Activated gamma-delta T cell (primary cell): ENCODE results near the gene WDR7.

Source experiments
- DNase-seq: peaks from one replicate; lab custom pipeline; 2025; lab: John Stamatoyannopoulos, UW

Gene WDR7

DNA sequence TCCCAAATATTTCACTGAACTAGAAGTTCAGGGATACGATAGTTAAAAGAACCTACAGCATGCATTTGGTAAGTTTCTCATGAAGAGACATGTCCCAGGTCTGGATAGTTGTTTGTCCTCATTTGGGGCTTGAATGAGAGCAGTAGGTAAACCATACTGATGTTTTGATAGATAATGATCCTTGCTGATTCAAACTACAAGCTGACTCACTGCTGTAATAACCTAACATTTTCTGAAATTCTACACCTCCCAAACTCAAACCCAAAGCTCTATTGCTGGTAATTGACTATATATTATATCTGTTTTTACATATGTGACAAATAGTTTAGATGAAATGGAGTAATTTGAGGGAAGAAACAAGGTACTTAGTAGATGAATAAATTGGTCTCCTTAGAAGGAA, 341.6 kb downstream of the WDR7 start:
- DNase-seq = no peak

DNA sequence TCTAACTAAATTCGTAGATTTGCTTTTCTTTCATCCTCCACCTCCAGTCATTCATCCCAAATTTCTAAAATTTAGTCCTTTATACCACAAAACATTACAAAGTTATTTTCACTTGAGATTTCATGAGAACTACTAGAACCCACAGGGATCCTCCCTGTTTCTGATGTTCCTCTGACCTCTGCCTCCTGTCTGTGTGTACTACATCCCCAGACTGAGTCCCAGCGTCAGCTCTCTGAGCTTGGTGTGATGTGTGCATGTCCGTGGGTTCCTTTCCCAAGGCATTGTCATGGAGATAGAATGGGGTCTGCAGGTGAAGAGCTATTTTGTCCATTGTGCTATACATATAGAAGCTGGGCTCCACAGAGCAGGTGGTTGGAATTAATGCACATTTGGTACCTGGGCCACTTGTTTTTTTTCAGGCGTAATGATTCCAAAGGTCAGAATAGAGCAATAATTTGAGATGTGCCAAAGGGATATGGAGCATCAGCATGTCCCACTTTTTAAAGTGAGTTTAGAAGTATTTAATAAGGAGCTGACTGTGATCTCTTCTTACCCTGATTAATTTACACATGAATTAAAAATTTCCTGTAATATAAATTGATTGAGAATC, 344.5 kb downstream of the WDR7 start:
- no peak for DNase-seq

DNA sequence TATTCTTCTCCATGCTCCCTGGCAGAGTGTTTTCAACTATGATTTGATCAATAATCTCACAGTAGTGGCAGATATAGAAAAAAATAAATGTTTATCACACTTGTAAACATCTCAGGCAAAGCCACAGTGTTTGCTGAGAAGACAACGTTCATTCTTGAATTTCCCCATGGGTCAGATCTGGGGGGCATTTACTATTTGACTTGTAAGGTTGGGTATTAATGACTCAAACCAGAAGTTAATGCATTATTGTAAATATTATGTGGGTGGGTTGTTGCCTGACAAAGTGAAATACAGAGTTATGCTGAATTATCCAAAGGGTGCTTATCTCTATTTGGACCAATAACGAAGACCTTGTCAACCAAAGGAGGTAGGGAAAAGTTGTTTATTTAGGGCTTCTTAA, 346.0 kb downstream of the WDR7 start:
- no peak for DNase-seq

DNA sequence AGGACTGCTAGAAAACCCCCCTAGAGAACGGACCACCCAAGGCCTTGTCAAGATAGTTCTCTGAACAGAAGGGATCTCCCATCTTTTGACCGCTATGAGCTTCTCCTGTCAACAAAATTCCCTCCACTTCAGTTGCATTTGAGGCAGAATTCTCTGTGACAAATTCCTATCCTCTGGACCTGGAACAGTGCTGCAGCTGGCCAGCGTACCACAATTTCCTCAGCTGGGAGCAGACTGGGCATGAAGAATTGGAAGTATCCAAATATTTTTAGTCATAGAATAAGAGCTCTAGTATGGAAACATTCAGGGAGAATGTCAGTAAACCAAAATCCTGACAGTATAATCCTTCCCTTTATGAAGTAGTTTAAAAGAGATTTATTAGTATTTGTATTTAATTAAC, 348.7 kb downstream of the WDR7 start:
- DNase-seq = no peak

DNA sequence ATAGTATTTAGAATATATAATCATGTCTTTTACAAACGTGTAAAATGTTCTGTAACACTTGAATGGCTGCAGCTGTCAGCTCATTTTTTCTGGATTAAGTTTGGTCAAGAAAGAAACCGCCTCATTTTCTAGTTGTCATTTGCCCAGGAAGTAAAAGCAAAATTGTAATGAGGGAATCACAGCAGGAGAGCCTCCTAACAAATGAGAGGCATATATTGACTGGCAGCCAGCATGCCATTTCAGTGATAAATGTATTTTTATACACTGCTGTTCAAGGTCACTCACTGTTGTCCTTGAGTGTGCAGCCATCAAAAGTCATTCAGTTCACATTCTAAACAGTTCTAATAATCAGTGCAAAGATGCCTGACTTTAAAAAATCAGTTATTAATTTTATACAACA, 351.5 kb downstream of the WDR7 start:
- no peak for DNase-seq

DNA sequence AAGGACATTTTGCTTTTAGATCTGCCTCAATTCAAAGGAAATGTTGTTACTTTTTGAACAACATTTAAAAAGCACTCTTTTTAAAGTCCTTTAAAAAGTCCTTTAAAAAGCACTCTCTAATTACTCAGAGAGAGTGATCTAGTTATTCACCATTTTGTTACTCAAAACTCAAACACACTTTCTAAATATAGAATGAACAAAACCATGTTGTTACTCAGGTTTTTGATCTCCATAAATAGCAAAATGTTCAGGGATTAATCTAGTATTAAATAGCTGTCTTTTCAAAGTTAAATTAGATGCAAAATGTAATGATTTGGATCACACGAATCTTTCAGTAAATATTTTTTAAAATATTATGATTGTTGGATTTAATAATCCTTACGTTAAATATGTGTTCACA, 352.2 kb downstream of the WDR7 start:
- DNase-seq = no peak

DNA sequence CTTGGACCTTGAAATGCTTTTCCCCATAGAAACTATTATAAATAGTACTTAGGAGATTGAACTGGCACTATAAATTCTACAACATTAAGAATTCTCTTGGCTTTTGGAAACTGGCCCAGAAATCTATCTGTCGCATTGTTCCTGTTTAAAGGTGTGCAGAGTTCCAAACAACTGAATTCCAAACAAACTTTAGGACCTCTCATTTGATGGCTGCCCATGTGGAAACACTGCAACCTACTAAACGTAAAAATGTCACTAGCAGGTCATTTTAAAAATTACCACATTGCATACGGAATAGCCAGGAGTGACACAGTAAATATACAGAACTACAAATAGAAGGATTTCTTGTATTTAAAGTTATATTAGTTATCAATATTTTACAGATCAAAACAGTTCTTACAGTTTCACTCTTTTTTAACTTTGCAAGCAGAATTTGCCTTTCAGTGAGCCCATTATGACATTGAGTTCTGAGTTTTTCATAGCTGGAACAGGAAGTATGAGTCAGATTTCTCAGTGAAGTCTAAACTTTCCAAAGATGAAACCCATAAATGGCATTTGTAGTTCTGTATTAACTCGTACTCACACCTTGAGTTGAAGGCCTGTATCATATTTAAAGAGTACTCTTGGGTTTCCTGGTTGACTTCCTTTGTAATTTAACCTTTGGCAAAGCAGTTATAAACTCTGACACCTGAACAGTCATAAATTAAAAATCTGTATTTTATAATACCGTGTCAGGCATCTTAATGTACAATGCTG, 353.4 kb downstream of the WDR7 start:
- no peak for DNase-seq

DNA sequence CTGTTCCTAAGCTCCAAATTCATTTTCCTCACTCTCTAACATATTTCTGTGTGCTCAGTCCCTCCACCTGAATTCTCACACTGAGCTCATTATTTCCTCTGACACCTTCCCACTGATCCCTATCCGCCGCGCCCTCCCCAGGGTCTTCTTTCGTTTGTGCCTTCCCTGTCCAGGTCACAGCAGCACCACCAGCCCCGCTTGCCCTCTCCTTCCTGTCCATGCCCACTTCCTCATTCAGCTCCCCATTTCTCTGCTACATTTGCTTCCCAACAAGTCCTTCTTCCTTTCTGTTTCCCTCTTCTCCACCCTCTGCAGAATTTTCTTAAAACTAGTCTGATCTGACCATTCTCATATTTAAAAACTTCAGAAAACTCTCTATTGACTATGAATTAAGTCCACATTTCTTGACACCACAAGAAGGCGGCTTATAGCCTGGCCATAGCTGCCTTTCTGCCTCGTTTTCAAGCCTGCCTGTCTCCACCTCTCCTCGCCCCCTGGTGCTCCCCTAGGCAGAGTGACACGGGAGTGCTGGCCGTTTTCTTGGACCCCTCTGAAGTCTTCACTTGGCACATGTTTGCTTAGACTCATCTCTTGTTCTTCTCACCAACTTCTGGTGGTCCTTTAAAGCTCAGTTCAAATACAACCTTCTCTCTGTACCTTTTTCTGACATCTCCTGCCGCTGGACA, 357.0 kb downstream of the WDR7 start:
- no peak for DNase-seq

DNA sequence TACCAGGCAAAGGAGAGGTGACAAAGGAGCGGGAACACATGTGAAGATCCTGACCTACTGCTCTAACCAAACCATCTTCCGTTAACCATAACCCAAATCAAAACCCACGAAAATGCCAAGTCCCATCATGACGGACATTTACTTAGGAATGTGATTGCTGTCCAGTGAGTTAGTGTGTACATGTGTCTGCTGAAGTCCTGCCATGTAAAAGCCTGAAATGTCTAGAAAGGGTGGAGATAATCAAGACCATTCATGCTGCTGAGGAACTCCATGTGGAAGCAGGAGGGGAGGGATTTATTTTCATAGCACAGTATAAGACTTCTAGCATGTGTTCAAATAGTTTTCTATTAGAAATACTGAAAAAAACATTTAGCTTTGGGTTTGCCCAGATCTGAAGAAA, 358.7 kb downstream of the WDR7 start:
- DNase-seq = no peak

DNA sequence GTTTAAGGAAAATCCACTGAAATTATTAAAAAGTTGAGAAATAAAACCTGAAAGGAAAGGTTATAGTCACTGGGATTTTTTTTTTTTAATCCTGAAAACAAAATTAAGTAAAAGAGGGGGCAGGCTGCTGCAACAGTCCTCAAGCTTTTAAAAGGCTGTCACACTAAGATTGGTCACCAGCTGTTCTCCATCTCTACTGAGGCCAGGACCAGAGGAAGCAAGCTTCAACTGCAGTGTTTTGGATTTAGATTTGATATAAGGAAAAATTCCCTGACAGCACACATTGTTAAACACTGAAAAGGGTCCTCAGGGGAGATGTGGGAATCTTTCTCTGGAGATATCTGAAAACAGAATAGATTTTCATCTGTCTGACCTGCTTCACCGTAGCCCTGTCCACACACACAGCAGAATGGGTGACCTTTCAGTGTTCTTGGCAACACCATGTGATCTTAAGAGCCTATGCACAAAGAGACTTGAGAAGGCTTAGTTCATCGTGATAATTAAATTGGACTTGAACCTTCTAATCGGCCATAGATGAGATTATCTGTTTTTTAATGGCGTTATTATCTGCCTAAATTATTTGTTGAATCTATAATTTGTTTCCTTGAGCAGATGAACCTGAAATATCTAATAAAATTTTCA, 363.7 kb downstream of the WDR7 start:
- DNase-seq = no peak

DNA sequence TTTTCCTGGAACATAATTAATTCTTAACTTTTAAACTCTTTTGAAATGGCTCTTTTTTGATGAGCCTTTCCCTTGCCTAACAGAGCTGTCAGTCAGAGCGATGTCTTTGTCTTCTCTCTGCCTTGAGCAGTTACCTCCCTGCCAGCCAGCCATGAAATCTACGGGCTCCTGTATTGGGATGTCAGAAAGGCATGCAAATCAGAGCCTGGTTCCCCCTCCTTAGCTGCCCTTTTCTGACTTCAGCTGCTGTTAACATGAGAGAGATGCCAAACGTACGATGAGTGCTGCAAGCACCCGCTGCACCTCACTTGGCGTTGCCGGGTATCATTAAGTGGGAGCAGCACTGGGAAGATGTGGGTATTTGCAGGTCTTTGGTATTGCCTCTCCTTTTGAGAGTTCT, 364.3 kb downstream of the WDR7 start:
- no peak for DNase-seq

DNA sequence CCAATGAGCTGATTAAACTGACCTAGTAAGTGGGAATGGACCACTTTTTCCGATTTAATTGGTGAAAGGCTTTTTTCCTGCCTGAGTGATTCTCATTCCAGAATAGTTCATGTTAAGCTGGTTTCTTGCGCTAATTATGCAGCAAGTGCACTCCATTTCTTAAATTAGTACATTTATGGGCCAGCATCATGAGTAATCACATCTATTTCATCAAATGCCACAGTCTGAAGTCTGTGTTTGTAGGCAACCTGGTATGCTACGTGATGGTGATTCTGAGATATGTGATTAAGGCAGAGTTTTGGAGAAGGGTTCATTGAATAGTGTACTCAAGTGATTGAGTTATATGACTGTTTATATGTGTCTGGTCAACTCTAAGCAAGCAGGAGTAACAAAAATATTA, 367.7 kb downstream of the WDR7 start:
- no peak for DNase-seq

DNA sequence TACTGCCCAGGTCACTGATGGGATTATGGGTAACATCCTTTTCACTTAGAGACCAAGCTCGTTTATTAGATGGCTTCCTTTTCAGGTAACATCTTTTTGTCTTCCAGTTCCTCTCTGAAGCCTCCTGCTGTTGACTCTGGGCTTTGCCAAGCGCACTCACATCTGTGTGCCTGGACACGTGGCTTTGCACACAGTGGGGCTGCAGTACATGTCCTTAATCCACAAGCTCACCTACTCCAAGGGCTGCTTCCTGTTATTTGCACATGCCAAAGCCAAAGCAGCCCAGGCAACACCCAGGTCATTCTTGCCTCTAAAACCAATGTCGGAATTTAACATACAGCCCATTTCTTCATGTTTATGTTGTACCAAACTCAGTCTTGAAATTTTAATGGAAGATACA, 371.6 kb downstream of the WDR7 start:
- DNase-seq = no peak

DNA sequence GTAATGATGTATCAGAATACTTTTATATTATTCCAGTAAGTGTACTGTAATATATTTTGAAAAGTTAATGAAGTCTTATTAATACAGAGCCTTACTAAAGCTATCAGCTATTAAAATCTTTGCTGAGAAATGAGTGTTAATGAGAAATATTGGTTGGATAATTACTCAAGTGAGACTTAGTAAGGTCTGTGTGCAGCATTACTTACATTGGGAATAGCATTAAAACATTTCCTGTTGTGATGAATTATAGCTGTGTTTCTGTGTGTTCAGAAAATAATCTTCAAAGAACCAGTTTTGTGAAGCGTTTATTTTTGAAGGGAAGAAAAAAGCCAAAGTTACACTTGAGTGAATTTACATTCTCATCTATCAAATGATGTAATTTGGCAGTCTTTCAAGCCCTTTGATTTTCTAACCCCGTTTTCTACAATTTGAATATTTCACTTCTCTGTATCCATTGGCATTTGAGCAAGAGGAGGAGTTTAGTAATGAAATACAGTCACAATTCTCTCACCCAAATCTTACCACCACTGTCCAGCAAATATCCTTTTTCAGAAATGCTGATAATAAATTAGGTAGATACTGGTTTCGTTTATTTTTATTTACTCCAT, 372.2 kb downstream of the WDR7 start:
- no peak for DNase-seq

DNA sequence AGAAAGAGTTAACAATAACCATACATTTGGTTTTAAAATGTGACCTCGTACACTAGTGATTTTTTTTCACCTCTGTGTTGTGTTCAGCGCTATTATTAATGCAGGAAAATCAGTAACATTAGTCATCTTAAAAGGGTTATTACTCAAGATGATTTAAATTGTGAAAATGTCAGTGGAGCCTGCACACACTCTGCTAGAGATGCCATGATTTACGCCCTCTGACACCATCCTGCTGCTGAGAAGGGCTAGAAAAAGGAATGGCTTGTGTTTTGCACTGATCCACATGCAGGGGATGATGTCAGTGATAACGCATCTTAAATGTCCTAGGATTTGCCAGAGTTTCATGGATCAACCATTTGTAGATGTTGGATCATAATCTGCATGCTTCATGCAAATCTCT, 374.4 kb downstream of the WDR7 start:
- DNase-seq = no peak

DNA sequence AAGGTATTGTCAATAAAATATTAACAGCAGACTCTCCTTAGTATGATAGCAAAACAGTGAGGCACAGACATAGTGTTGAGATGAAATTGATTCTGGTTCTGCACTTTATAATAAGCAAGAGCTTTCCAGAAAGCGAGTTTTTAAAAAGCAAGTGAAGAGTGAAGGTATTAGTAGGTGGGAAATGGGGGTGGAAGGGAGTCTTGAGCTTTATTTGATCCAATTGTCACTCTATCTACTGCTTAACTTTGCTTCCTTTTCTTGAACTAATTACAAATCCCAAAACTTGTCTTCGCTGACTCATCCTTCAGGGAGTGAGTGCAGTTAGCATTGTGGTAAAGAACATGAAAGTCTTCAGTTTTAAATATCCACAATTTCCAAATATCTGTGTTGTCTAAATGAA, 375.2 kb downstream of the WDR7 start:
- DNase-seq = no peak

DNA sequence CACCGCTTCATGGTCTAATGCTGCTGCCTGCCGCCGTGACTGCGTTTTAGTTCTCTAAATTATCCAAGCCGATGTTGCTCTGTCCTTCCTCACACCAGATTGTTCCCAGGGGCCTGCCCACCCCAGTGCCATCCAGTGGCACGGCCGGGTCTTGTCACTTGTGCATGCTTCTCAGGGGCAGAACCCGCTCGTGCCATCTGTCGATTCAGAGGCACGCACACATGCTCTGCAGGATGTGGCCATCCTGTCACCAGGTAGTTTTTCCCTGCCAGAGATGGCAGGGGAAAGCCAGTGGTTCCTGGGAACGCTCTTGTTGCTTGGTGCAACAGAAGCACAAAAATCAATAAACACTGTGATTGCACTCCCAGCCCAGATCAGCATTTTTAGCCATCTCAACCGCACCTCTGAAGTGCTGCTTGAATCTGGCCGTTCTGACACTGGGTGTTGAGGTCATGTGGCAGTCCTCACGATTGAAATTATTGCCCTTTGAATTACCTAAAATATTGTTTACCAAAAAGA, 376.1 kb downstream of the WDR7 start:
- DNase-seq = no peak

DNA sequence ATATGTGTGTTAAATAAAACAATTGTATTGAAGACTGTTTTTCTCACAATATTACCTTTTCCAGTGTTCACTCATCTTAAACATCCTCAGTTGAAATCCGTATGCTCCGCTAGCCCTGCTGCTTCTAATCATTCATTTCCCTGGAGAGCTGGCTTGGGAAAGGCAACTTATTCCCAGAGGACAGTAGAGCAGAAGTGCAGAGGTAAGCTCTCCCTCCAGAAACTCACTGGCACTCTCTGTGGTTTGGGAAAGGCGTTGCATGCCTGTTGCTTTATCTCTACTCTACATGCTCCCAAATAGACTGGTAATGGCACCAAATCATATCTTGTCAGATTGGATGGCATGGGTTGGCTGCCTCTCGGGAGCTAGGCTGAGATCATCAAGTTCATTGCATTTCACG, 378.6 kb downstream of the WDR7 start:
- DNase-seq = no peak

DNA sequence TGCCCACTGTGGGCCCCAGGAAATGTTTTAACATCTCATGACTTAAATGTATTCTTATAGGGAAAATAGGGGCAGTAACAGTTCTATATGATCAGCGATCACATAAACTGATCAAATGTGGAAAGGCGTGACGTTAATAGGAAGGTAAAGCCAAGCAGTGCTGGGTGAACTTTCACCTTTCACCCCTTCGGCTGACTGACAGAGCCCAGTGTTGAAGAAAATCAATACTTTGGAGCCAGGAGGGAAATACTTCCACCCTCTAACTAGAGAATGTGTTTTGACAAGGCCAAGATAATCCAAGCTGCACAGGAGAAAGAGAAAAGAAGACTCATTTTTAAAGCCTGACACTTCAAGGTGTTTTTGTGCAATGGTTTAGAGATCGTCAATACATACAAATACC, 379.3 kb downstream of the WDR7 start:
- DNase-seq = no peak

DNA sequence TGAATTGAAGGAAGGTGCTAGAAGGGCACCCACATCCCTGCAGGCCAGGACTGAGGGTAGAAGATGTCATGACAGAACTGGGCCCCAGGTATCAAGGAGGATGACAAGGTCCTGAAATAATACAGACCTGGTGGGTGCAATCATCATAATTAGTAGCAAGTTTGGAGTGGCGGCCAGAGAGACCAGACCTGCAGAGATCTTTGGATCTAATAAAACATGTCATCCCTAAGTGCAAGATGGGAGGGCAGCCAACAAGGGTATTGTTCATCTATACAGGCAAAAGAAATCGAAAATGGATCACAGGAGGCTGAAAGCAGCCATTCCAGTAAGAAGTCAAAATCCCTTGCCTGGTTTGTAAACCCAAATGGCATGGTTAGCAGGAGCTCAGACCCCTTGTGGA, 384.4 kb downstream of the WDR7 start:
- DNase-seq = no peak

DNA sequence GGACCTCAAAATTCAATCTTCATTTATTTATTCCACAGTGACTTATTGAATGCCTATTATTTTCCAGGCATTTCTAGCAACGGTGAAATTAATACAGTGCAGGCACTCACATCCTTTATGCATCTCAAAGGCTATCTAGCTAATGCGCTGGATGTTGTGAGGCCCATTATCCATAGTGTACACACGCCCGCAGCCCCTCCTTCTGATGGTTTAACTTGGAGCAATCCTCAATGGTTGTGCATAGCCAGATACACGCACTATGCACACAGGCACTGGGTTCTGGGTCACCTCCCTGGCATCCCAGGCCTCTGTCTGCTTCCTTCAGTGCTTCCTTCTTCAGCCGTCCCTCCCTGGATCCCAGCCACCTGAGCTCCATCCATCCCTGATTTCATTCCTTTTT, 387.2 kb downstream of the WDR7 start:
- DNase-seq = no peak

DNA sequence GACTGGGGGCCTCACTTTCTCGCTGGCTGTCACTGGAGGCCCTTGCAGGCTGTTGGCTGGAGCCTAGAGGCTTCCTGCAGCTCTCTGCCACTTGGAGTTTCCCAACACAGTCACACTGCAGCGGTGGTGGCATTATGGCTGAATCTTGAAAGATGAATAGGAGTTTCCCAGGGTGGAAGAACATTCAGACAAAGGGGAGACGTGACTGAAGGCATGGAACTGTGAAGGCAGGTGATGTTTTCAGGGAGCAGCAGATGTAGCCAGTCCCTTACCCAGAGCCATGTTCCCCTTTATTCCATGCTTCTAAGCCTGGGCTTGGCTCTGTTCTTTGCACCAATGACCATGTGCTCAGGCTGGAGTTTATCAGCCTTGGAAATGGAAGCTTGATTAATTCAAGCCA, 389.0 kb downstream of the WDR7 start:
- no peak for DNase-seq
